Prostate gland (tissue), 2 donors: ENCODE data around the gene DLGAP1. TPM values are rescaled to one million over a fixed set of nuclear protein-coding genes. Genes with fewer than 3 reads are reported as not detected.

Experiments used
- DNase-seq: peaks from one replicate; pipeline ENCODE4 v3.0.0-alpha.2; 2019; ENCODE audit warnings: low spot score
- H3K27ac ChIP-seq, 2 donors: fragments of 200-600 bp; sonication (generic); 2 replicates each; pipeline ENCODE4 v1.5.1; 2017 to 2019
- H3K27me3 ChIP-seq: fragments of 200-600 bp; sonication (generic); replicated peaks from 2 replicates; pipeline ENCODE4 v1.5.1; 2019; ENCODE audit not compliant: insufficient read depth
- H3K36me3 ChIP-seq, 2 donors: fragments of 200-600 bp; sonication (generic); 1 replicate in 1 of 2; 2 replicates in 1 of 2; pipeline versions ENCODE4 v1.5.1 to v1.8.1; 2017 to 2019
- H3K4me1 ChIP-seq: fragments of 200-600 bp; sonication (generic); replicated peaks from 2 replicates; pipeline ENCODE4 v1.5.1; 2019
- H3K4me3 ChIP-seq, 2 donors: fragments of 200-600 bp; sonication (generic); 2 replicates each; pipeline ENCODE4 v1.5.1; 2017 to 2019
- H3K9me3 ChIP-seq: fragments of 200-600 bp; sonication (generic); 2 replicates; pipeline ENCODE4 v1.5.1; 2017
- POLR2A ChIP-seq: fragments of 450-650 bp; IDR thresholded peaks from one replicate; pipeline ENCODE4 v1.6.1; 2016; ENCODE audit warnings: antibody characterized with exemption, mild to moderate bottlenecking
- POLR2AphosphoS5 ChIP-seq: sonication (generic); formaldehyde crosslinking; IDR thresholded peaks from one replicate; pipeline ENCODE4 v1.6.1; 2017; ENCODE audit warnings: antibody characterized with exemption
- WGBS: methylation state at CpG from one replicate; pipeline ENCODE4 v1.1.5; 2018; 5-methylcytosine and 5-hydroxymethylcytosine counted together
- intact Hi-C: fragments of 100-400 bp; cut with DNase I; formaldehyde crosslinking; loops from one replicate; pipeline ENCODE4 v1.14.2; 2022
- total RNA-seq, 2 donors: library from RNA; depleted of rRNA; stranded (reverse); fragments of >200 nt; gene quantifications; one replicate each; pipeline ENCODE4 v1.1.0, GENCODE V29; 2016
- TF ChIP-seq, protein P1 (sequence below), 4 experiments: fragments of 200-600 bp in 2 of 4; fragments of 450-650 bp in 2 of 4; sonication (generic) in 2 of 4; IDR thresholded peaks; 1 replicate in 3 of 4; 2 replicates in 1 of 4; pipeline ENCODE4 v1.5.1; 2016 to 2019; ENCODE audit warnings: antibody characterized with exemption in 4 of 4, mild to moderate bottlenecking in 2 of 4, moderate library complexity in 2 of 4

Gene DLGAP1
- total RNA-seq, 2 donors from 2014 or later: 42.2 to 66.7 TPM

DNA sequence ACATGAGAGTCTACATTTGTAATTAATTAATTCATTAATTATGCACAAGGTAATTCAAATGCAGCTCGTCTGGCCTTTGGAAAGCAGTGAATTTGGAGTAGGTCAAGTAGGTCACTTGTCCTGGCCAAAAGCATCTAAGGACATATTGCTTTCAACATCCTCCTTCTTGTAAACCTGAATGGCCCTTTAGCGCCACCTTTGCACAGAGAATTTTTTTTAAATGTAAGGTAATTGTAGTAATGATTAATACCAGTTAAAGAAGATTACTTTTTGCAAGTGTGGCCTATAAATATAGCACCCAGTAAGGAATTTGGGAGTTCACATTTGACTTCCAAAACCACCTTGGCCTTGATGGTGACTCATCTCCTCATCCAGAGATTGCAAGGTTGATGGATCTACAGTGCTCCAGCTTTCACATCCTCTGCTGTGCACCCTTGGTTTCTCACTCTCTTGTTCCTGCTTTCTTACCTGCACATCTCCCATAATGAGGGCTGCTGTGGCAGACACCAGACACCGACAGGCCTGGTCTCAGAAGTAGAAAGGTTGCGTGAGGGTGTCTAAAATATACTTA, 523.5 kb downstream of the DLGAP1 start:
- no peak for DNase-seq
- 98% methylated on average over 4 of the region's 4 CpGs for WGBS
- intact Hi-C loops: no loop called here
- Histone ChIP-seq H3K27me3 (no peaks in the 10 kb centered on the region), H3K4me3 (no peak overlapping the region), H3K27ac (no peak overlapping the region), H3K4me1 (no peaks in the 10 kb centered on the region), H3K36me3 (no peaks in the 10 kb centered on the region), H3K9me3 (no peaks in the 10 kb centered on the region)
- TF ChIP-seq POLR2AphosphoS5 (no peak), POLR2A (no peak)
- TF ChIP-seq, protein P1, sequence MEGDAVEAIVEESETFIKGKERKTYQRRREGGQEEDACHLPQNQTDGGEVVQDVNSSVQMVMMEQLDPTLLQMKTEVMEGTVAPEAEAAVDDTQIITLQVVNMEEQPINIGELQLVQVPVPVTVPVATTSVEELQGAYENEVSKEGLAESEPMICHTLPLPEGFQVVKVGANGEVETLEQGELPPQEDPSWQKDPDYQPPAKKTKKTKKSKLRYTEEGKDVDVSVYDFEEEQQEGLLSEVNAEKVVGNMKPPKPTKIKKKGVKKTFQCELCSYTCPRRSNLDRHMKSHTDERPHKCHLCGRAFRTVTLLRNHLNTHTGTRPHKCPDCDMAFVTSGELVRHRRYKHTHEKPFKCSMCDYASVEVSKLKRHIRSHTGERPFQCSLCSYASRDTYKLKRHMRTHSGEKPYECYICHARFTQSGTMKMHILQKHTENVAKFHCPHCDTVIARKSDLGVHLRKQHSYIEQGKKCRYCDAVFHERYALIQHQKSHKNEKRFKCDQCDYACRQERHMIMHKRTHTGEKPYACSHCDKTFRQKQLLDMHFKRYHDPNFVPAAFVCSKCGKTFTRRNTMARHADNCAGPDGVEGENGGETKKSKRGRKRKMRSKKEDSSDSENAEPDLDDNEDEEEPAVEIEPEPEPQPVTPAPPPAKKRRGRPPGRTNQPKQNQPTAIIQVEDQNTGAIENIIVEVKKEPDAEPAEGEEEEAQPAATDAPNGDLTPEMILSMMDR (IDR thresholded peaks at IDR 0.05): no peak

DNA sequence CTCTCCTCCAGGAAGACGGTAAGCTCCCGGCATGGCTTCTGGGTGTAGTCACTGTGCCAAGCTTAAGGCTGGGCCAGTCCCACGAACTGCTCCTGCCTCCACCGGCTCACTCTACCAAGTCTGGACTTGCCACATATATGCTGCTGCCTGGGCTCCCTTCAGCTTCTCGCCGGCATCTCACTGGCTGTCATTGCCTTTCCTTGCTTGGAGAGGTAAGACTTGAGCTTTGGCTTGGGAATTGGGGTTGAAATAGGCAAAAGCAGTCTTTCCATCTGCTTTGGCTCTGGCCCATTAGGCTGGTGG, 524.1 kb downstream of the DLGAP1 start:
- 82% methylated on average over 6 of the region's 6 CpGs for WGBS
- H3K27ac ChIP-seq: no peak overlapping the region
- intact Hi-C loops: no loop called here
- H3K4me3 ChIP-seq: no peak overlapping the region
- no peaks in the 10 kb centered on the region for H3K9me3 ChIP-seq
- no peaks in the 10 kb centered on the region for H3K27me3 ChIP-seq
- H3K4me1 ChIP-seq: no peaks in the 10 kb centered on the region
- TF ChIP-seq POLR2A (no peak), POLR2AphosphoS5 (no peak)
- TF ChIP-seq, protein P1 (IDR thresholded peaks at IDR 0.05): no peak
- H3K36me3 ChIP-seq: no peaks in the 10 kb centered on the region
- DNase-seq: no peak

DNA sequence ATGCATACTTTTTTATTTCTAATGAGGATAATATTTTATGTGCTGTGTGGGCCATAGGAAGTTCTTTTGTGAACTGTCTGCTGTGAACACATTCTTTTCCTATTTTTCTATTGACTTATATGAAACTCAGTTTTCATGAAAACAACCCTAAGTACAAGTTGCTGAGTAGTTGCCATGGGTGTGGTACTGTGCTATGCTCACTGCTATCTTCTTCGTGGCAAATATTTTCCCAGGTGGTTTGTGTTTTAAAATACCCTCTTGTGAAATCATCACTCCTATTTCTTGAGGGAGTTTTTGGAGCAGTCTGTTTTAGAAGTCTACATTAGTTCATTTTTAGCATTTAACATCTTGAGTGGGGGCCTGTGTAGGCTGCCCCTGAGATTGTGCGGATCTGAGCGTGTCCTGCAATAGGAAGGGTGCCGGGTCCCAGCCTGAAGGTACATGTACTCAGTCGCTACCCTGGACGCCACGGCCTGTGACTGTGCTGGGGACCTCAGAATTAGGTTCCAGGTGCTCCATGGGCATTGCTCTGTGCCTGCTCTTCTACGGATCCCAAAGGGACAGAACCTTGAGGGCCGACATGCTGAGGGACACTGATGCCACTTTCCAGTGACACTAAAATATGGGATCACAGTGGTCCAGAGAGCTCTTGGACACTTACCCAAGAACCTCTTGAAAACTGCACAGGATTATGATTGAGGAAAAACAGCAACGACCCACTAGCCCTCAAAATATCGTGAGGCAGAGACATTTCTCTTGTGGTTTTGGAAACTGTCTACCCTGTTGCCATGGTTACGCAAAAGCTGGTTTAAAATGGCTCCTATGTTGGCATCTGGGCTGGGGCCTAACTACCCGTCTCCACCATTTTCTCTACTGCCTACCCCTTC, 524.7 kb downstream of the DLGAP1 start:
- Histone ChIP-seq H3K9me3 (no peaks in the 10 kb centered on the region), H3K27me3 (no peaks in the 10 kb centered on the region), H3K36me3 (no peaks in the 10 kb centered on the region), H3K27ac (no peak overlapping the region), H3K4me1 (no peaks in the 10 kb centered on the region), H3K4me3 (no peak overlapping the region)
- DNase-seq: no peak
- 92% methylated on average over 13 of the region's 13 CpGs for WGBS
- TF ChIP-seq POLR2A (no peak), POLR2AphosphoS5 (no peak)
- TF ChIP-seq, protein P1 (IDR thresholded peaks at IDR 0.05): no peak
- intact Hi-C loops: no loop called here

DNA sequence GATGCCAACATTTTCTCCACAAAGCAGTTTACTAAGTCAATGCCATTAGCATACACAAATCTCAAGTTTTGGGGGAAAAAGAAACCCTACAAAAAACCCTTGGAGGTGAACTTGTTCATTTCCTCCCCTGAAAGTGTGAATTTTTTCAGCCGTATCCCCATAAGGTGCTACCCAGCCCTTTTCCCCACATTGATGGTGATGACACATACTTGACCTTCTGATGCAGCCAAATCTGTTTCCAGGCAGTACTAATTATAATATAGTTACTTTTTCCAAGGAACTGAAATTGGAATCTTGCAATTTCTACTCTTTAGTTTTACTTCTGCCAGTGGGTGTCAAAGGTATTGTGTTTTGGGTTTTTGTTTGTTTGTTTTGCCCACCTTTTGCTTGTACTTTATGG, 530.7 kb downstream of the DLGAP1 start:
- Histone ChIP-seq H3K27ac (no peak overlapping the region), H3K4me3 (no peak overlapping the region), H3K27me3 (no peaks in the 10 kb centered on the region), H3K4me1 (no peaks in the 10 kb centered on the region), H3K36me3 (no peaks in the 10 kb centered on the region), H3K9me3 (no peaks in the 10 kb centered on the region)
- TF ChIP-seq POLR2A (no peak), POLR2AphosphoS5 (no peak)
- TF ChIP-seq, protein P1 (IDR thresholded peaks at IDR 0.05): no peak
- intact Hi-C loops: no loop called here
- WGBS: 78% methylated on average over 1 of the region's 1 CpG
- DNase-seq: no peak

DNA sequence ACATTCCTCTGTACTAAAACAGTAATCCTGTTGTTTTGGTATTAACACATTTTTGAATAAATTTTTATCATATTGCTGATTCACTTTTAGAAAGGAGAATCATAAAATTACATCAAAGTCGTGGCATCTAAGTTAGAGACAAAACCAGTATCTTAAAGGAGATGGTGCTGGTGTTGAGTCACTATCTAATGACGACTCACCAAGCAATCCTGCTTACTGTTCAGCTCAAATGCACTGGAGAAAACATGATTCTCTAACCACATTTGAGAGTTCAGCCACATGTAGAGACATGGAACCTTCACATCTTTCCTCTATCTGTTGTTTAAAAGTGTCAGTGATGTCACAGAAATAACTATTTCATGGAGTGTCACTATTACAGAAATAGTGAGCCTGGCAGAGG, 531.4 kb downstream of the DLGAP1 start:
- H3K9me3 ChIP-seq: no peaks in the 10 kb centered on the region
- H3K36me3 ChIP-seq: no peaks in the 10 kb centered on the region
- H3K4me3 ChIP-seq: no peak overlapping the region
- no peaks in the 10 kb centered on the region for H3K4me1 ChIP-seq
- H3K27ac ChIP-seq: no peak overlapping the region
- DNase-seq: no peak
- no peaks in the 10 kb centered on the region for H3K27me3 ChIP-seq
- intact Hi-C loops: no loop called here
- TF ChIP-seq, protein P1 (IDR thresholded peaks at IDR 0.05): no peak
- TF ChIP-seq POLR2AphosphoS5 (no peak), POLR2A (no peak)
- whole genome bisulfite sequencing: 76% methylated on average over 2 of the region's 2 CpGs
